GM19468 (cell line): ENCODE data around the gene SKI.

Experiments
- ATAC-seq: cut with Tn5 transposase; IDR thresholded peaks from one replicate; pipeline ENCODE4 v1.9.1; 2021; ENCODE audit warnings: mild to moderate bottlenecking, moderate library complexity, moderate number of reproducible peaks; ENCODE audit not compliant: unreplicated experiment; ENCODE audit errors: extremely low read depth

The SKI gene

GRCh38 chr1:2271841-2272655 is 43.9 kb downstream of the SKI start:
- no peak for ATAC-seq

- ATAC-seq: no peak
Measured at GRCh38 chr1:2272686-2273400, 44.7 kb downstream of the SKI start.

GRCh38 chr1:2273401-2274090 is 45.4 kb downstream of the SKI start:
- no peak for ATAC-seq

- ATAC-seq: no peak
Measured at GRCh38 chr1:2274231-2274928, 46.3 kb downstream of the SKI start.

- no peak for ATAC-seq
Measured at GRCh38 chr1:2274929-2275475, 46.9 kb downstream of the SKI start.

- ATAC-seq: no peak
Measured at GRCh38 chr1:2275796-2276536, 47.8 kb downstream of the SKI start.

GRCh38 chr1:2276803-2277580 is 48.9 kb downstream of the SKI start:
- no peak for ATAC-seq

- ATAC-seq: no peak
Measured at GRCh38 chr1:2277741-2278488, 49.8 kb downstream of the SKI start.

- no peak for ATAC-seq
Measured at GRCh38 chr1:2278591-2279209, 50.6 kb downstream of the SKI start.

- no peak for ATAC-seq
Measured at GRCh38 chr1:2279210-2279639, 51.1 kb downstream of the SKI start.

GRCh38 chr1:2279817-2280216 is 51.7 kb downstream of the SKI start:
- ATAC-seq: no peak

GRCh38 chr1:2282556-2283270 is 54.6 kb downstream of the SKI start:
- no peak for ATAC-seq

- ATAC-seq: no peak
Measured at GRCh38 chr1:2283371-2283990, 55.4 kb downstream of the SKI start.

- ATAC-seq: no peak
Measured at GRCh38 chr1:2283991-2284895, 56.1 kb downstream of the SKI start.

GRCh38 chr1:2284932-2285331 is 56.8 kb downstream of the SKI start:
- no peak for ATAC-seq

GRCh38 chr1:2286923-2287322 is 58.8 kb downstream of the SKI start:
- no peak for ATAC-seq
